HepG2 (cell line): Measurements from ENCODE around the gene TRPV6. TPM values are rescaled to one million over a fixed set of nuclear protein-coding genes. Genes with fewer than 3 reads are reported as not detected.

Source experiments
- ATAC-seq: fragments of 200-7000 bp; cut with Tn5 transposase; 3 replicates; pipeline ENCODE4 v1.9.1; 2020; ENCODE audit warnings: mild to moderate bottlenecking, moderate library complexity
- BruUV-seq: library from RNA; stranded (reverse); fragments of 400-500 nt; replicated peaks from 2 replicates; lab custom pipeline; 2021; lab: Mats Ljungman, UMichigan
- CTCF ChIA-PET: fragments of 300-600 bp; formaldehyde crosslinking; extraction: SDS; loops from one replicate; lab custom pipeline; 2021; ENCODE audit warnings: low total read pairs, inconsistent platforms, low intra/inter-chr PET ratio; lab: Yijun Ruan, JAX
- POLR2A ChIA-PET: fragments of 350-600 bp; sonication (Branson Sonifier 250); formaldehyde crosslinking; loops from one replicate; lab custom pipeline; 2020; ENCODE audit warnings: antibody characterized with exemption, inconsistent platforms; lab: Yijun Ruan, JAX
- DNase-seq: peaks from one replicate; pipeline ENCODE4 v3.0.0-alpha.2; 2015; ENCODE audit warnings: low spot score
- FAIRE-seq: peaks from 3 replicates; lab custom pipeline; 2011; peaks lifted over from hg19 to GRCh38; lab: Jason Lieb, UNC
- H2AFZ ChIP-seq: one replicate; pipeline ENCODE4 v1.6.1; 2011; ENCODE audit warnings: low read length, inconsistent platforms
- H3K27ac ChIP-seq: fragments of 300-600 bp; 3 replicates; pipeline ENCODE4 v1.8.0; 2011; ENCODE audit warnings: mixed run types, mild to moderate bottlenecking, mixed read lengths, low read length, inconsistent platforms; ENCODE audit not compliant: insufficient read depth; ENCODE audit errors: extremely low read length
- H3K27me3 ChIP-seq, 2 experiments: fragments of 200-600 bp in 1 of 2; 2 replicates in 1 of 2; 3 replicates in 1 of 2; pipeline versions ENCODE4 v1.6.0 to v1.8.0; 2011; ENCODE audit warnings: low read length in 2 of 2, mild to moderate bottlenecking in 2 of 2, moderate library complexity in 2 of 2, inconsistent platforms in 1 of 2; ENCODE audit not compliant: insufficient read depth in 2 of 2, control insufficient read depth in 1 of 2
- H3K36me3 ChIP-seq, 2 experiments: fragments of 200-600 bp in 1 of 2; replicated peaks in 1 of 2; 2 replicates in 1 of 2; 3 replicates in 1 of 2; pipeline versions ENCODE4 v1.5.1 to v1.8.0; 2011; ENCODE audit warnings: low read length in 2 of 2, inconsistent platforms in 1 of 2; ENCODE audit not compliant: insufficient read depth in 2 of 2, control insufficient read depth in 1 of 2
- H3K4me1 ChIP-seq: 2 replicates; pipeline ENCODE4 v1.5.1; 2012; ENCODE audit warnings: low read length, inconsistent platforms; ENCODE audit not compliant: insufficient read depth
- H3K4me2 ChIP-seq: 2 replicates; pipeline ENCODE4 v1.6.0; 2011; ENCODE audit warnings: low read depth, low read length, inconsistent platforms
- H3K4me3 ChIP-seq, 3 experiments: fragments of 200-600 bp in 1 of 3; sonication (generic), shearing (Covaris generic) in 1 of 3; replicated peaks in 1 of 3; 2 replicates each; pipeline ENCODE4 v1.5.1; 2011 to 2016; ENCODE audit warnings: low read length in 3 of 3, inconsistent platforms in 2 of 3, low read depth in 2 of 3, mild to moderate bottlenecking in 2 of 3, control low read depth in 1 of 3, mixed read lengths in 1 of 3; ENCODE audit not compliant: insufficient read depth in 1 of 3
- H3K79me2 ChIP-seq: one replicate; pipeline ENCODE4 v1.6.1; 2011; ENCODE audit warnings: low read length, inconsistent platforms; ENCODE audit not compliant: insufficient read depth
- H3K9ac ChIP-seq: 2 replicates; pipeline ENCODE4 v1.6.0; 2011; ENCODE audit warnings: mild to moderate bottlenecking, low read depth, low read length, inconsistent platforms; ENCODE audit not compliant: insufficient read depth
- H3K9me3 ChIP-seq: 2 replicates; pipeline ENCODE4 v1.5.1; 2012; ENCODE audit warnings: mild to moderate bottlenecking, low read length
- H4K20me1 ChIP-seq: 2 replicates; pipeline ENCODE4 v1.6.0; 2011; ENCODE audit warnings: inconsistent platforms, mild to moderate bottlenecking, low read length, moderate library complexity; ENCODE audit not compliant: insufficient read depth
- ARNTL ChIP-seq: sonication (generic); formaldehyde crosslinking; IDR thresholded peaks from 2 replicates; pipeline ENCODE4 v1.4.0; 2020; ENCODE audit warnings: mild to moderate bottlenecking, missing genetic modification reagents
- DNMT1 ChIP-seq: sonication (generic); formaldehyde crosslinking; IDR thresholded peaks from 2 replicates; pipeline ENCODE4 v1.5.1; 2020; ENCODE audit warnings: mild to moderate bottlenecking, missing genetic modification reagents
- ESRRA ChIP-seq: sonication (generic); formaldehyde crosslinking; IDR thresholded peaks from 2 replicates; pipeline ENCODE4 v1.5.1; 2020; ENCODE audit warnings: mild to moderate bottlenecking, low read depth, missing genetic modification reagents
- FOXA3 ChIP-seq: IDR thresholded peaks from 2 replicates; pipeline ENCODE4 v1.6.1; 2016; ENCODE audit warnings: missing genetic modification reagents, missing compliant biosample characterization
- GATAD1 ChIP-seq: IDR thresholded peaks from 2 replicates; pipeline ENCODE4 v1.6.1; 2016; ENCODE audit warnings: missing genetic modification reagents, missing compliant biosample characterization
- KDM5A ChIP-seq: fragments of 200-600 bp; sonication (generic); IDR thresholded peaks from 2 replicates; pipeline ENCODE4 v1.7.0; 2018; ENCODE audit warnings: antibody characterized with exemption, mild to moderate bottlenecking, low read length, borderline replicate concordance
- LCORL ChIP-seq, 2 experiments: fragments of 450-650 bp in 1 of 2; sonication (generic) in 1 of 2; formaldehyde crosslinking in 1 of 2; IDR thresholded peaks; 2 replicates each; pipeline versions ENCODE4 v1.5.0 to v1.6.1; 2017 to 2020; ENCODE audit warnings: antibody characterized with exemption in 1 of 2, missing genetic modification reagents in 1 of 2
- PRMT3 ChIP-seq: sonication (generic); formaldehyde crosslinking; IDR thresholded peaks from 2 replicates; pipeline ENCODE4 v1.8.1; 2022; ENCODE audit warnings: low read depth, mild to moderate bottlenecking, moderate library complexity, missing genetic modification reagents, borderline replicate concordance
- SSRP1 ChIP-seq: IDR thresholded peaks from 2 replicates; pipeline ENCODE4 v1.6.1; 2016; ENCODE audit warnings: control low read depth
- TSC22D2 ChIP-seq: sonication (generic); formaldehyde crosslinking; IDR thresholded peaks from 2 replicates; pipeline ENCODE4 v1.5.1; 2020; ENCODE audit warnings: missing genetic modification reagents, mild to moderate bottlenecking, borderline replicate concordance
- ZKSCAN8 ChIP-seq: IDR thresholded peaks from 2 replicates; pipeline ENCODE4 v1.6.1; 2016; ENCODE audit warnings: borderline replicate concordance, missing genetic modification reagents, missing compliant biosample characterization
- ZMYM4 ChIP-seq: sonication (generic); formaldehyde crosslinking; IDR thresholded peaks from 2 replicates; pipeline ENCODE4 v1.8.1; 2023; ENCODE audit warnings: mild to moderate bottlenecking, missing genetic modification reagents
- ZNF160 ChIP-seq: sonication (generic); formaldehyde crosslinking; IDR thresholded peaks from 2 replicates; pipeline ENCODE4 v1.8.0; 2022; ENCODE audit warnings: mild to moderate bottlenecking, inconsistent platforms, missing genetic modification reagents
- ZNF451 ChIP-seq: sonication (generic); formaldehyde crosslinking; IDR thresholded peaks from 2 replicates; pipeline ENCODE4 v1.5.0; 2020; ENCODE audit warnings: mild to moderate bottlenecking, missing genetic modification reagents
- ZNF496 ChIP-seq: sonication (generic); formaldehyde crosslinking; IDR thresholded peaks from 2 replicates; pipeline ENCODE4 v1.8.1; 2023; ENCODE audit warnings: mild to moderate bottlenecking, moderate library complexity, missing genetic modification reagents; ENCODE audit not compliant: insufficient replicate concordance
- ZNF546 ChIP-seq: sonication (generic); formaldehyde crosslinking; conservative IDR thresholded peaks from 2 replicates; pipeline ENCODE4 v1.8.1; 2023; ENCODE audit warnings: mild to moderate bottlenecking, missing genetic modification reagents
- ZNF589 ChIP-seq: sonication (generic); formaldehyde crosslinking; conservative IDR thresholded peaks from 2 replicates; pipeline ENCODE4 v1.8.0; 2022; ENCODE audit warnings: mild to moderate bottlenecking, moderate library complexity, missing genetic modification reagents
- WGBS: methylation state at CpG from one replicate; pipeline ENCODE4 v1.1.6; 2017; ENCODE audit warnings: low lambda C conversion rate; 5-methylcytosine and 5-hydroxymethylcytosine counted together
- in situ Hi-C: cut with HindIII; loops from 2 replicates; pipeline ENCODE4 v1.10.0; 2017; ENCODE audit warnings: low pct_unique_long_range_greater_than_20kb; ENCODE audit not compliant: extremely low pct_ligation_motif_present
- intact Hi-C: fragments of 100-400 bp; cut with micrococcal nuclease; formaldehyde crosslinking; loops from one replicate; pipeline ENCODE4 v1.10.0; 2022; ENCODE audit not compliant: unreplicated experiment
- polyA plus RNA-seq, 8 experiments: library from polyadenylated mRNA; depleted of rRNA in 3 of 8; stranded (reverse) in 7 of 8; unstranded in 1 of 8; fragments of >200 nt; fragmentation: Illumina TruSeq in 4 of 8; extraction: Trizol in 4 of 8; gene quantifications; 2 replicates each; pipeline versions ENCODE4 v1.2.1 to v1.2.3, GENCODE V29; 2011 to 2016; ENCODE audit warnings: low read depth in 4 of 8, missing spikeins in 1 of 8, mixed read lengths in 1 of 8; ENCODE audit not compliant: insufficient read depth in 1 of 8
- total RNA-seq, 5 experiments: library from RNA; depleted of rRNA; stranded (reverse); fragments of >200 nt; fragmentation: Illumina TruSeq; extraction: Trizol; gene quantifications; 2 replicates each; pipeline ENCODE4 v1.2.3, GENCODE V29; 2016; ENCODE audit warnings: low read depth in 1 of 5
- TF ChIP-seq, protein P1 (sequence below): sonication (generic); formaldehyde crosslinking; IDR thresholded peaks from 2 replicates; pipeline ENCODE4 v1.4.0; 2020; ENCODE audit warnings: missing genetic modification reagents
- TF ChIP-seq, protein P2 (sequence below): sonication (generic); formaldehyde crosslinking; IDR thresholded peaks from 2 replicates; pipeline ENCODE4 v1.4.0; 2020; ENCODE audit warnings: low read depth, mild to moderate bottlenecking, missing genetic modification reagents
- TF ChIP-seq, protein P3 (sequence below): sonication (generic); formaldehyde crosslinking; IDR thresholded peaks from 2 replicates; pipeline ENCODE4 v1.4.0; 2020; ENCODE audit warnings: mild to moderate bottlenecking, missing genetic modification reagents

Gene TRPV6
- total and polyA plus RNA-seq, 2 of the 13 experiments (the other 11 are each of a cell fraction or from before 2014, with no cell fraction given), result not detected

DNA sequence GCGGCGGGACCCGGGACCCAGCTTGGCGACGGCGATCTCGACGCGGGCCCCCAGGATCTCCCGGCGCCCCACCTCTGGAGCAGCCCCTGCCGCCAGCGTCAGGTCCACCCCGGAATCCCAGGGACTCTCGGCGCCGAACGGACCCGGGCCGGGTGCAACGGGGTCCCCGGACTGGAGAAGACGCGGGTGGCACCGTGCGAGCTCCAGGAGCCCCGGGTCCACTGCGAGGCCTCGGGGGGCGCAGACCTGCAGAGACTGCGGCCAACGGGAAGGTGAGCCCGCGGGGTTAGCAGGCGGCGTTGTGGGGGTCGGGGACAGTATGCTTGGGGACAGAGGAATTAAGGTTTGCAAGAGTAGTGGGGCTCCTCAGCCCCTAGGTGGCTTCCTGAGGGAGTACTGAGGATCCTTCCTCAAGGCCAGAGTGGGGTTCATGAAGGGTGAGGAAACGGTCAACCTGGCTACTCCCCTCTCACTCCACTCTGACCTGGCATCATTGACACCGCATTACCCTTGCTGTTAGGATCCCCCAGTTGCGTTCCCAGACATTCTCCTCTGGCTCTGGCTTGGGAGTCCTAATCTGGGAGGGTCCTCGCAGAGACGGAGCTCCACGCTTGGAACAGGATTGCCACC, 30.3 kb downstream of the TRPV6 start:
- Histone ChIP-seq H3K9ac (no peak overlapping the region), H3K27me3 (peaks cover 1 to 33% of the 10 kb centered on the region in 2 experiments; a peak in 3 of 5 replicates), H3K4me1 (no peaks in the 10 kb centered on the region), H3K4me3 (peak overlapping the region; percentile 44 to 77 (median 70); a peak in 3 of 6 replicates), H2AFZ (no peak overlapping the region), H3K79me2 (no peaks in the 10 kb centered on the region), H3K9me3 (no peaks in the 10 kb centered on the region), H4K20me1 (no peaks in the 10 kb centered on the region), H3K27ac (no peak overlapping the region), H3K4me2 (peak overlapping the region; percentile 39; the same call in 1 of the 2 replicates), H3K36me3 (no peaks in the 10 kb centered on the region)
- CTCF ChIA-PET, result interaction anchor here (2.3 kb wide), 1 partner anchor 11 kb away, joined by 18 read pairs; no protein-coding TSS in a partner anchor
- intact Hi-C loops (no loop called here), in situ Hi-C loops (no loop called here)
- POLR2A ChIA-PET, result no interaction called here
- 33% methylated on average over 6 of the region's 43 CpGs for WGBS
- FAIRE-seq (no peak), DNase-seq (no peak), ATAC-seq (peak; percentile 11)
- TF ChIP-seq ZNF496, result no peak
- no peak for TF ChIP-seq TSC22D2 (CRISPR knock-in tag)
- no peak for TF ChIP-seq ZNF589 (CRISPR knock-in tag)
- TF ChIP-seq ZKSCAN8, result no peak
- TF ChIP-seq, protein P1, sequence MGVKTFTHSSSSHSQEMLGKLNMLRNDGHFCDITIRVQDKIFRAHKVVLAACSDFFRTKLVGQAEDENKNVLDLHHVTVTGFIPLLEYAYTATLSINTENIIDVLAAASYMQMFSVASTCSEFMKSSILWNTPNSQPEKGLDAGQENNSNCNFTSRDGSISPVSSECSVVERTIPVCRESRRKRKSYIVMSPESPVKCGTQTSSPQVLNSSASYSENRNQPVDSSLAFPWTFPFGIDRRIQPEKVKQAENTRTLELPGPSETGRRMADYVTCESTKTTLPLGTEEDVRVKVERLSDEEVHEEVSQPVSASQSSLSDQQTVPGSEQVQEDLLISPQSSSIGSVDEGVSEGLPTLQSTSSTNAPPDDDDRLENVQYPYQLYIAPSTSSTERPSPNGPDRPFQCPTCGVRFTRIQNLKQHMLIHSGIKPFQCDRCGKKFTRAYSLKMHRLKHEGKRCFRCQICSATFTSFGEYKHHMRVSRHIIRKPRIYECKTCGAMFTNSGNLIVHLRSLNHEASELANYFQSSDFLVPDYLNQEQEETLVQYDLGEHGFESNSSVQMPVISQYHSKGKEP (CRISPR knock-in tag), result no peak
- TF ChIP-seq, protein P2, sequence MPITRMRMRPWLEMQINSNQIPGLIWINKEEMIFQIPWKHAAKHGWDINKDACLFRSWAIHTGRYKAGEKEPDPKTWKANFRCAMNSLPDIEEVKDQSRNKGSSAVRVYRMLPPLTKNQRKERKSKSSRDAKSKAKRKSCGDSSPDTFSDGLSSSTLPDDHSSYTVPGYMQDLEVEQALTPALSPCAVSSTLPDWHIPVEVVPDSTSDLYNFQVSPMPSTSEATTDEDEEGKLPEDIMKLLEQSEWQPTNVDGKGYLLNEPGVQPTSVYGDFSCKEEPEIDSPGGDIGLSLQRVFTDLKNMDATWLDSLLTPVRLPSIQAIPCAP (CRISPR knock-in tag), result no peak
- no peak for TF ChIP-seq ZNF546 (CRISPR knock-in tag)
- no peak for TF ChIP-seq DNMT1 (CRISPR knock-in tag)
- no peak for TF ChIP-seq PRMT3 (CRISPR knock-in tag)
- no peak for TF ChIP-seq ZMYM4
- TF ChIP-seq KDM5A, result no peak
- TF ChIP-seq LCORL (IDR thresholded peaks at IDR 0.05), result no peak
- TF ChIP-seq LCORL (CRISPR knock-in tag; IDR thresholded peaks at IDR 0.05), result no peak
- TF ChIP-seq, protein P3, sequence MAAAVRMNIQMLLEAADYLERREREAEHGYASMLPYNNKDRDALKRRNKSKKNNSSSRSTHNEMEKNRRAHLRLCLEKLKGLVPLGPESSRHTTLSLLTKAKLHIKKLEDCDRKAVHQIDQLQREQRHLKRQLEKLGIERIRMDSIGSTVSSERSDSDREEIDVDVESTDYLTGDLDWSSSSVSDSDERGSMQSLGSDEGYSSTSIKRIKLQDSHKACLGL (CRISPR knock-in tag), result no peak
- no peak for TF ChIP-seq ARNTL (CRISPR knock-in tag)
- no peak for TF ChIP-seq ZNF160 (CRISPR knock-in tag)
- no peak for TF ChIP-seq ZNF451 (CRISPR knock-in tag)
- no peak for TF ChIP-seq SSRP1
- TF ChIP-seq ESRRA (CRISPR knock-in tag), result no peak
- no peak for TF ChIP-seq FOXA3 (CRISPR knock-in tag)
- TF ChIP-seq GATAD1 (CRISPR knock-in tag), result no peak
- no TSS peak for BruUV-seq
